NOMO-1 (cell line): Measurements from ENCODE around the gene RBBP4.
A peak's percentile ranks its signal among the peaks of the same experiment; 100 is the strongest.

Experiments
- DNase-seq, 2 experiments: peaks; one replicate each; lab custom pipeline; 2025; ENCODE audit not compliant: unreplicated experiment in 2 of 2; lab: John Stamatoyannopoulos, UW

RBBP4 gene

DNA sequence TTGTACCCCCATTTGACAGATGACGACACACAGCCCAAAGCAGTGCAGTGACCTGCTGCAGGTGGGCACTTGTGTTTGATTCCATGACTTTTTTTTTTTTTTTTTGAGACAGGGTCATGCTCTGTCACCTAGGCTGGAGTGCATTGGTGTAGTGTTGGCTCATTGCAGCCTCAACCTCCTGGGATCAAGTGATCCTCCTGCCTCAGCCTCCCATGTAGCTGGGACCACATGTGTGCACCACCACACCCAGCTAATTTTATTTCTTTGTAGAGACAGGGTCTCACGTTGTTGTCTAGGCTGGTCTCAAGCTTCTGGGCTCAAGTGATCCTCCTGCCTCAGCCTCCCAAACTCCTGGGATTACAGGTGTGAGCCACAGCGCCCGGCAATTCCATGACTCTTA, 66.5 kb downstream of the RBBP4 start:
- DNase-seq: no peak

DNA sequence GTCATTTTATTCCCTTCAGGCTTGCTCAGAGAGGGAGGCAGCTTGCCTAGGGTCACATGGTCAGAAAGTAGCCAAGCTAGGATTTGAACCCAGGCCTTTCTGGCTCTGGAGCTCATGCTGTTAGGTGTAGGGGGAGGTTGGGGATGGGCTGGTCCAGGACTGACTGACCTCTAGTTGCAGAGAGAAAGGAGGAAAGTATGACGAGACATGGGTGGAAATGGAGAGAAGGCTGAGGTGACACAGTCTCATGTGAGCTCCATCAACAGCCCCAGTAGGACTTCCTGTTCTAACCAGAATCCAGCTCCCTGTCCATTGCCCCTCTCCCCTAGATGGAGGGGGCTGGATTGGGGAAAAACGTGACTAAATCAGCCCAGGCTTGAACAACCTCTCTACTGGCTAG, 67.0 kb downstream of the RBBP4 start:
- DNase-seq: no peak

DNA sequence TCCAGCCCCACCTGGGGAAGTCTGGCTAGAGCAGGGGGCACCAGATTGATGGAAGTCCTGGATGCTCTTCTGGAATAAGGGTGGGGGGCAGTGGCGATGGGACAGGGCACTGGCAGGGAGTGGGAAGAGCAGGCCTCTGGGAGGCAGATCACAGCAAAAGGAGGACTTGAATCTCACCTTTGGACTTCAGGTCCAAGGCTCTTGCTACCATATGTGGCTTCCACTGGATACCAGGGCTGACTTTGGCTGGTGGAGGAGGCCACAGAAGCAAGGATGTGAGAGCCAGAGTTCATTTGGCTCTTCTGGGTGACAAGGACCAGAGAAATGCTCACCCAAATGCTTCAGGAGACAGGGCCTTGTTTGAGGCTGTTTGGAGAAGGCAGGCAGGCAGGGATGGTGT, 67.5 kb downstream of the RBBP4 start:
- no peak for DNase-seq

DNA sequence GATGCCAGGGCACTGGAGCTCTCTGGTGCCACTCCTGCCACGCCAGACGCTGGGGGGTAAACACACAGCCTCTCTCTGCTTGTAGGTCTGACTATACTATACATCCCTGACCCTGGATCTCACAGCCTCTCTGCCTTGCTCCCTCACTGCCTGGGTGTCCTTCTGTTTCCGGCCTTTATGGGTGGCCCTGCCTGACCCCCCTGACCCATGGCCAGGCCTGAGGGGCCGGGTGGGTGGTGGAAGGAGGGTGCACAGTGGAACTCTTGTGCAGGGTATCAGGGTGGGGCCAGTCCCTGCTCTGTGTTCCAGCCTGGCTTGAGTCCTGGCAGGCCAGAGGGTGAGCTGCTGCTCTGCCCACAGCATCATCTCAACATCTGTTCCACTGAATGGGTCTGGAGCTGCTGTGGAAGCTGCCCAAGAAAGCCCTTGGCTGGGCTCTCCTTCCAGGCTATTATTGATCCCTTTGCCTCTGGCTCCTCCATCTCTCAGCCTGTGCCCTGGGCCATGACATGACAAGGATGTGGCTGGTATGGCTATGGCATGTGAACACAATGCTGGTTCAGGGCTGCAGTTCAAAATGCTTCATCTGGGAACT, 68.8 kb downstream of the RBBP4 start:
- no peak for DNase-seq

DNA sequence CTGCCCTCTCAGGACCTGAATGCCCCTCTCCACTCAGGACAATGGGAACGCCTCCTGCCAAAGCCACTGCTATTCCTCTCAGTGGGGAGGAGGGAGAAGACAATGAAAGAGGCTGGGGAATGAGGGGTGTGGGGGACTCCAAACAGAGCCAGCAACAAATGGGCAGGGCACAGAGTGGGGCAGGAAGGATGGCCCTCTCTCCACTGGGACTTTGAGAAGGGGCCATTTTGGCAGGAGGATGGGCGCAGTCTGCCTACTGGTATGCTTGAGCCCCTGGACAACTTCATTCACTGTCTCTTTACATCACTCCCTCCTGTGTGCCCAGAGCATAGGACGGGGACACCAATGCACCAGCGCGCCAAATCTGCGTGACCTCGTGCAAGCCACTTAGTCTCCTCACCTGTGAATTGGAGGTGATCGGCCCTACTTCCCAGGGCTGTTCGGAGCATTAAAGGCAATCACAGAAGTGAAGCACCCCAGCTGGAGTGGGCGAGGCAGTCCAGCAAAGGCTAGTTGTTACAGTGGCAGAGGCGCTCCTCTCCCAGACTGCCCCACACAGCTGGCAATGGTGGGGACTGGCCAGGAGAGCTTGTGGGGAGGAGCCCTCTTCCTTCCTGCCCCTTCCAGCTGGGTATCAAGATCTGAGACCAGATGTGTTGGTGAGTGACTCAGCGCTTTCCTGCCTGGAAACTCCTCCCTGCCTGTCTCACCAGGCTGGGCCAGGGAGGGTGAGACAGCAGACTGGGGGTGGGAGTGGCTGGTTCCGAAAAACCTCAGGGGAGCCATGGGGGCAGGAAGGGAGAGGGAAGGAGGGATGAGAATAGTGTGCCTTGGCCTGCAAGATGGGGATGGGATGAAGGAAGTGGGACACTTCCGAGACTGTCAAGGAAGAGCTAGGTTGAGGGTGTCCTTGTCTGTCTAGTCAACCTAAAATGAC, 73.9 kb downstream of the RBBP4 start:
- peak in 1 of 2 experiments; percentile 32 for DNase-seq

DNA sequence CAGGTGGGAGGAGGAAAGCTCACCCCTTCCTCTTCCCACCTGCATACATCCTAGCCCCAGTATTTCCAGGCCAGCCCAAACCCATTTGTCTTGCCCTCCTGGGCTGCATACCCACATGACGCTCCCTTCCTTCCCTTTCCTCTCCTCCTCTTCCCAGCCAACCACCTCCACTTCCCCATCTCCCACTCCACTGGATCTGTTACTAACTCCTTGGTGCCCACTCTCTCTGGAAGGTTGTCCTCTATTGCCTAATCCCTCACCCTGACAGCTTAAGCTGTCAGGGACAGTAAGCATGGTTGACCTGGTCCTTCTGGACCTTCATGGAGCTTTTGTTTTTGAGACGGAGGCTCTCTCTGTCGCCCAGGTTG, 74.6 kb downstream of the RBBP4 start:
- no peak for DNase-seq

DNA sequence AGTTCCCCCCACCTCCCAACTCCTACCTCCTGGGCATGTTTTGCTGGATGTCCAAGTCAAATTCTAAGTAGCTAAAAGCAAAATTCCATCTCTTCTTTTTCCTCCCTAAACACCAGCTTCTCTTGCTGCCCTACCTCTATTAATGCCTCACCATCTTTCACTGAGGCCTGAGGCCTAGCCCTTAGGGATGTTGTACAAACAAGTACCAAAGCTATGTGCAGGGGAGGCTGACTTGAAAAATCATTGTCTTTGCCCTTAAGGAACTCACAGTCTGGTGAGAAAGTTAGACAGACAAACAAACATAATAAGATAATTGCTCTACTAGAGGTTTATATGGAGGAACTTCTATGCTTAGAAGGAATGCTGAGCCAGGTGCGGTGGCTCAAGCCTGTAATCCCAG, 76.9 kb downstream of the RBBP4 start:
- DNase-seq: no peak

DNA sequence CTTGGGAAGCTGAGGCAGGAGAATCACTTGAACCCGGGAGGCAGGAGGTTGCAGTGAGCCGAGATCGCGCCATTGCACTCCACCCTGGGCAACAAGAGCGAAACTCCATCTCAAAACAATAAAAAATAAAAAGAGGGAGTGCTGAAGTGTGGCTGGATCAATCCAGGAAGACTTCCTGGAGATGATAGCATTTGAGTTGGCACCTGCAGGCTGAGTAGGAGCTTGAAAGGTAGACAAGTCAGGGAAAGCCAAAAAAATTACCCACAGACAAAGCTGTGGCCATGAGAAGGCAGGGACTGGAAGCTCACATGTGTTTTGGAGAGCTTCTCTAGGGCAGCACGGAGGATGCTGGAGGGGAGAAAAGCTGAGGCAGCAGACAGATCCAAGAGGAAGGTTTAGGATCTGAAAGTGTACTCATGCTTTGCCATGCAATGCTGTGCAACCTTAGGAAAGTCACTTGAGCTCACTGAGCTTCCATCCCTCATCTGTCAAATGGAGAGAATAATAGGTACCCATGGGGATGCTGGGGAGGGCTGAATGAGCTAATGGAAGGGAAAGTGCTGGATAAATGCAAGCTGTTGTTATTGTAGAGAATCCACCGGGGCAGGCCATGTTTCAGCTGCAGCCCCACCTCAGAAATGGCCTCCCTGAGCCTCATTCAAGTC, 77.5 kb downstream of the RBBP4 start:
- no peak for DNase-seq

DNA sequence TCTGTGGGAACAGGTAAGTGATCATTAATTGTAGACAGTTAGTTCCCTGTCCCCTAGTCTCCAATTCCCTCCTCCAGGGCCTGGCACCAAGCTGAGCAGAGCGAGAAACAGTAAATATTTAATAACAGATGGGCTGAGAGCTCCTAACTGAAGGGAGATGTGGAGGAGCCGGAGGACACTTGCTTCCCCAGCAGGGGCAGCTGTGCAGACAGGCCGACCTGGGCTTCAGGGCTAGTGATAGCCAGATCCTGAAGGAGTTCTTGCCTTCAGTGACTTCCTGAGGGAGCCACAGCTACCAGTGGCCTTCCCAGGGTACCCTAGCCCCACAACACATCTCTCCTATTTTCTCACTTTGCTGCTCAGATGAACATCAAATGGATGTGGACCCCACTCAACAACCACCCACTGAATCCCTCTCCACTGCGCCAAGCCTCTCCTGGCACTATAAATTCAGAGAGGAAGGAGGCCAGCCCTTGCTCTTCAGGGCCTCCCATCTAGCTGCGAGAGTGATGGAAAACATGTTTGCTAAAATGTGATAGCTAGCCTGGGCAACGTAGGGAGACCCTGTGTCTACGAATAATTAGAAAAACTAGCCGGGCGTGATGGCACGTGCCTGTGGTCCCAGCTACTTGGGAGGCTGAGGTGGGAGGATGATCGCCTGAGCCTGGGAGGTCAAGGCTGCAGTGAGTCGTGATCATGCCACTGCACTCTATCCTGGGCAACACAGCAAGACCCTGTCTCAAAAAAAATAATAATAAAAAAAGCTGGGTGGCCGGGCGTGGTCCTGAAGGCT, 78.4 kb downstream of the RBBP4 start:
- DNase-seq: no peak

DNA sequence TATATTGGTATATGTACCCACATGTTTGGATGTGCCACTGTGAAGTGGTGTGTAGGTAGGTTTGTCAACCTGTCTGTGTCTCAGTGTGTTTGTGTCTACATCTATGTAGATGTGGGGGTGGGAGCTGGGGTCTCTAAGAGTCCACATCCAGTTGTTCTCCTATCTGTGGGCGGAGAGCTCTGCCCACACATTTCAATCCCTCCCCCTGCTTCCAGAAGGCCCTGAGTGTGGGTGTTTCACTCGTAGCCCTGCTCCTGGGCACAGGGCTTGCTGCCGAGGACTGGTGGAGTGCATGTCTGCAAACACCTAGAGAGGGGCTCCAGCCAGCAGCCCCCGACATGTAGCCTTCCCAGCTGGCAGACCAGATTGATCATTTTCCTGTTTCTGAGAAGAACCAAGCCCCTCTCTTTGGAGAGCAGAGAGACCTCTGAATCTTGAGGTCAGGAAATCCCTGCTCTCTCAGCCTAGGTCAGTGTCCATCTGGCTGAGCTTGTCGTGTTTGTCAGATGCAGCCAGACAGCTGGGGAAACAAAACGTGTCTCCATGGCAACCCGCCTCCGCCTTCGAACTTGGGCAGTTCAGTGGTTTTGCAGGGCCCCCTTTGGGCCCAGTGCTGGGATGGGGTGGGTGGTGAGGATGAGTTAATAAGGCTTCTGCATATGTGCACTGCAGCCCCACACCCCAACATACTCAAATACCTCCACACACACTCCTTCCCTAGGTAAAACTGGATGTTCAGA, 82.7 kb downstream of the RBBP4 start:
- no peak for DNase-seq
